ENCODE measurements around the gene CTBP1. TPM values are rescaled to one million over a fixed set of nuclear protein-coding genes. Genes with fewer than 3 reads are reported as not detected.

Gene CTBP1
- total RNA-seq: 326 and 458 TPM in 2 replicates

DNA sequence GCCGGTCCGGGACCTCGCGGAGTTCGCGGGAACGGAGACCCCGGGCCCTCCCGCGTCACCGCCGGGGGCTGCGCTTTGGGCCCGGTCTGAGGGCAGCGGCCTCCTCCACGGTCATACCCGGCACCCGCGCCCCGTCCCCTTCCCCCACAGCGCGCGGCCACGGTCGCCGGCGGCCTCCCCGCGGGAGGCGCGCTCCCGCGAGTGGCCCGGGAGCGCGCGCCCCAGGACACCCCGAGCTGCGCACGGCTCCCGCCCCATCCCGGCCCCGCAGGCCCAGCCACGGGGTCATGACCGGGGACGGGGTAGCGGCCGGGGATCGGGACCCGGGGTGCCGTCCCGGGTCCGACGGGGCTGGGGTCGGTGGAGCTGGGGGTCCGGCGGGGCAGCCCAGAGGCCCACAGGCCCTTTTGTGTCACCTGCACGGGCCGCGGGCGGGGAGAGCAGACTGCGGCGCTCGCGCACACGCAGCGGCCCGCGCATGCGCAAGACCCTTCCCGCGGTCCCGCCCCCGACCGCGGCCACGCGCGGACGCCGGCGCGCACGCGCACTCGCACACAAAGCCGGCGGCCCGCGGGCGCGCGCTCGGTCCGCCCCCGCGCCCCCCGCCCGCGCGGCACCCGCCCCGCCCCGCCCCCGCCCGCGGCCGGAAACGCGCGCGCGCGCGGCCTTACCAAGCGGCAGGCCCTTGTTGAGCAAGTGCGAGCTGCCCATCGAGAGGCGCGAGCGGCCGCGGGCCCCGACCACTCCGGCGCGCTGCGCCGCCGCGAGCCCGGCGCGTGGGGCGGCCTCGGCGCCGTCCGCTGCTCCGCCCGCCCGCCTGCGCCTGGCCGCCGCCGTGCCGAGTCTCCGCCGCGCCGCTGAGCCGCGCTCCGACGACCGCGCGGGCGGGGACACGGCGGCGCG is at the start of gene CTBP1:
Gene CTBP1 (minus strand): TSS at position 886 of the 903 bp plus-strand sequence. CDS start 7,799 bp downstream, outside the sequence.

DNA sequence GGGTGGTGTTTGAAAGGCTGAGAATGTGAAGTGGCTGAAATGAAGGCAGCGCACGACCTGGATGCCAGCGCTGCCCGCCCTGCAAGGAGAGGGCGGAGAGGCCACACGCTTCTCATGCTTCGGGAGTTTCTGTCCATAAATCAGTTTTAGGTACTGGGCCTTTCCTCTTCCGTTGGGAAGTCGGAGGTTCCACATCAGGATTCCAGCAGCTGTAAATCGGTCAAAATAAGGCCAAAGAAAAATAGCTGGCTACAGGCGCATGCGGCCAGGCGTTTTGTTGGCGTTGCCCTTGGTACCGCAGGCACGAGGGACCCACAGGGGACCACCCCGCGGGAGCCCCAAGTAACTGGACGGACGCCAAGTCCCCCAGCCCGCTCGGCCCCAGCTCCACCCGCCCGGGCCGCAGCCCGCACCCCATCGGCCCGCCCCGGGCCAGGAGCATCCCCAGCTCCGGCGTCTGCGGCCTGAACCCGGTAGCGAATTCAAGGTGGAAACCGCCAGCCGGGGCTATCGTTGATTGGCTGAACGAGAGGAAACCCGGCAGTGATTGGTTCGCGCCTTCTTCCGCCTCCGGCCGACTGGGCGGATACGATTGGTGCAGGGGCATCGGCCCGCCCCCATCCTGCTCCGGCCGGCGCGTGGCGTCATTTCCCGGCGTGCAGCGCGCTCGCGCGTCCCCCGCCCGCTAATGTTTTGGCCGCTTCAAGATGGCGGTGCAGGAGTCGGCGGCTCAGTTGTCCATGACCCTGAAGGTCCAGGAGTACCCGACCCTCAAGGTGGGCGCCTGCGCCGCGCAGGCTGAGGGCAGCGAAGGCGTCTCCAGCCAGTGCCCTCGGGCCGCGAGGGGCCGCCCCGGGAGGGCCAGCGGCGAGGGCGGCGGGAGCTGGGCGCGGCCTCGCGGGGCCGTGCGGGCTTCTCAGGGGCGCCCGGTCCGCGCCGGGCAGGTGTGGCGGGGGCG is 40.6 kb upstream of the CTBP1 start, which contains the start of gene MAEA:
Gene MAEA (plus strand): TSS at position 685 of the 958 bp plus-strand sequence. CDS start 23 bp downstream, at position 708.

DNA sequence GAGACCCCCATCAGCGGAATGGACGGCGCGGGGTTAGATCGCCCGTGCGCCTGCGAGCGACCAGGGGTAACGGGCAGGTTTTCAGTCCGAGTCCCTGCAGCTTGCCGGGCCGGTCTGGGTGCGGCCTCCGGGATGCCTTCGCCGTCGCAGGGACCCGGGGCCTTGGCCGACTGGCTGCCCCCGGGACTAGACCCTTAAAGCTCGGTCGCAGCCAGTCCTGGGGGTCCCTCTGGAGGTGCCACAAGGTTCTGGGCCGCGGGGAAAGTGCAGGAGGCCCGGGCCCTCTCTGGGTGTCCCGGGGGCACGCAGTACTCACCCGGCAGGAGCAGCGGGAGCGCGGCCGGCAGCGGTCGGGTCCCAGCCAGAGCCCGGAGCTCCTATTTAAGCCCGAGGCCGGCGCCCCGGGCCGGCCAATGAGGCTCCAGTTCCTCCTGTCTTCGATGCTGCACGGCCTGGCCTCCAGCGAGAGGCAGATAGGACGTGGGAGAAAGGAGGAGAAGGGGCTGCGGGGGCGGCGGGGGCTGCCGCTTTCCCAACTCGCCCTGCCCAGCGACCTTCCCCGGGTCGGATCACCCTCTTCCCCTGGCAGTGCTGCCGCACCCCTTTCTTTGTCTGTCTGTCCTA is 76.6 kb downstream of the CTBP1 start, which contains the start of gene SPON2:
Gene SPON2 (minus strand): TSS at position 356 of the 624 bp plus-strand sequence.

Other genes starting within 250 kb of the CTBP1 start
- gene FGFRL1, start 237.5 kb downstream of the CTBP1 start, total RNA-seq: 12.5 and 34.4 TPM in 2 replicates
- gene RNF212, start 135.6 kb downstream of the CTBP1 start, total RNA-seq: 1.5 and 4.6 TPM in 2 replicates
- gene SPON2, start 76.5 kb downstream of the CTBP1 start, total RNA-seq: 846 and 1,031 TPM in 2 replicates
- 78.1 and 81.9 TPM in 2 replicates for gene MAEA, start 40.8 kb upstream of the CTBP1 start, total RNA-seq
- 13.4 and 15.4 TPM in 2 replicates for gene UVSSA, start 98.1 kb upstream of the CTBP1 start, total RNA-seq
- gene NKX1-1, start 157.3 kb upstream of the CTBP1 start, total RNA-seq: not detected in 2 replicates